K562 (cell line): ENCODE results near the gene SLC35B1. TPM values are rescaled to one million over a fixed set of nuclear protein-coding genes. Genes with fewer than 3 reads are reported as not detected.

Source experiments
- CTCF ChIP-seq, 3 experiments: IDR thresholded peaks in 2 of 3; conservative IDR thresholded peaks in 1 of 3; 2 replicates each; pipeline ENCODE4 v1.5.1; 2011 to 2012; ENCODE audit warnings: low read length in 3 of 3, mild to moderate bottlenecking in 3 of 3, control low read depth in 2 of 3, improper control_type of control experiment in 1 of 3, inconsistent platforms in 1 of 3, low read depth in 1 of 3, mixed read lengths in 1 of 3, moderate library complexity in 1 of 3; ENCODE audit not compliant: insufficient read depth in 2 of 3
- DEAF1 ChIP-seq: fragments of 450-650 bp; formaldehyde crosslinking; IDR thresholded peaks from 2 replicates; pipeline ENCODE4 v1.4.0; 2020; ENCODE audit warnings: mild to moderate bottlenecking, moderate library complexity
- ELF4 ChIP-seq: fragments of 450-650 bp; formaldehyde crosslinking; IDR thresholded peaks from 2 replicates; pipeline ENCODE4 v1.4.0; 2022; ENCODE audit warnings: missing genetic modification characterization
- HOMEZ ChIP-seq: fragments of 250-450 bp; sonication (Bioruptor Pico); IDR thresholded peaks from 2 replicates; pipeline ENCODE4 v1.4.0; 2020; ENCODE audit warnings: mild to moderate bottlenecking, moderate library complexity
- L3MBTL2 ChIP-seq: fragments of 450-650 bp; IDR thresholded peaks from 2 replicates; pipeline ENCODE4 v1.6.1; 2016; ENCODE audit warnings: mild to moderate bottlenecking, moderate library complexity
- MTA2 ChIP-seq: fragments of 450-650 bp; IDR thresholded peaks from 2 replicates; pipeline ENCODE4 v1.6.1; 2016; ENCODE audit warnings: low read depth
- ZNF318 ChIP-seq, 2 experiments: fragments of 450-650 bp; IDR thresholded peaks; 2 replicates each; pipeline ENCODE4 v1.6.1; 2016; ENCODE audit warnings: mild to moderate bottlenecking in 2 of 2, borderline replicate concordance in 1 of 2, low read depth in 1 of 2, moderate library complexity in 1 of 2
- polyA plus RNA-seq, 8 experiments: library from polyadenylated mRNA; depleted of rRNA in 4 of 8; stranded (reverse) in 5 of 8; unstranded in 3 of 8; fragments of >200 nt; fragmentation: Nextera tagmentation in 2 of 8; fragmentation: Illumina TruSeq in 1 of 8; extraction: Ambion mirVana in 2 of 8; extraction: Trizol in 1 of 8; gene quantifications; 2 replicates each; pipeline versions ENCODE4 v1.2.1 to v1.2.3, GENCODE V29; 2011 to 2014; ENCODE audit warnings: inconsistent platforms in 1 of 8, missing spikeins in 1 of 8
- total RNA-seq, 7 experiments: library from RNA; depleted of rRNA in 6 of 7; stranded (reverse); fragments of >200 nt in 6 of 7; fragmentation: Illumina TruSeq in 2 of 7; extraction: Trizol in 2 of 7; gene quantifications; 2 replicates each; pipeline versions ENCODE4 v1.2.1 to v1.2.3, GENCODE V29; 2011 to 2021; ENCODE audit warnings: low replicate concordance in 1 of 7

SLC35B1 gene
- total and polyA plus RNA-seq, 9 of the 15 experiments (the other 6 are each of a cell fraction or from before 2014, with no cell fraction given) = 51.4 to 87.9 (median 66.3) TPM

- TF ChIP-seq ZNF318 (IDR thresholded peaks at IDR 0.05; ENCODE audit: borderline replicate concordance in 1 of 2, low read depth in 1 of 2) (0 out of 4 replicates have a peak, but pooled peaks of 1 of the 2 experiments have one; percentile 3), HOMEZ (no peak), L3MBTL2 (no peak), MTA2 (no peak), ELF4 (CRISPR knock-in tag) (peak; percentile 37; the same call in 1 of the 2 replicates), CTCF (IDR thresholded peaks at IDR 0.05 in 2 of 3, conservative IDR thresholded peaks at IDR 0.05 in 1 of 3; ENCODE audit: insufficient read depth in 2 of 3, low read depth in 1 of 3, low read length in 3 of 3) (peak in 2 of 3 experiments; percentile 14 to 20; a peak in 1 of 6 replicates), DEAF1 (CRISPR knock-in tag) (peak; percentile 2; the same call in 1 of the 2 replicates)
Observed at GRCh38 chr17:49708515-49709183, 885 bp upstream of the SLC35B1 start (continued).
